SIG-M5 treated with dmso at 0.1 percent for 504 hours (cell line): ENCODE data around the gene ZNF775.

ENCODE experiments used
- DNase-seq: peaks from one replicate; lab custom pipeline; 2025; ENCODE audit not compliant: unreplicated experiment; lab: John Stamatoyannopoulos, UW

Gene ZNF775

GRCh38 chr7:150435390-150436073 is 56.4 kb downstream of the ZNF775 start:
- DNase-seq, result peak; percentile 73

DNA sequence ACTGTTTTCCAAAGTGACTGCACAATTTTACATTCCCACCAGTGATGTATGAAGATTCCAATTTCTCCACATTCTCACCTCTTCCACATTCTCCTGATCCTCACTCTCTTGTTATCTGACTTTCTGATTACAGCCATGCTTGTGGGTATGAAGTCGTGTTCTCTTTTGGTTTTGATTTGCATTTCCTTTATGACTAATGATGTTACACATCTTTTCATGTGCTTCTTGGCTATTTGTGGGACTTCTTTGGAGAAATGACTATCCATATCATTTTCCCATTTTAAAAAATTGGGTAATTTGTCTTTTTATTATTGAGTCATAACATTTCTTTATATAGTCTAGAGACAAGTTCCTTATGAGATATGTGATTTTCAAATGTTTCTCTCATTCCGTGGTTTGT is 60.8 kb downstream of the ZNF775 start:
- no peak for DNase-seq

DNA sequence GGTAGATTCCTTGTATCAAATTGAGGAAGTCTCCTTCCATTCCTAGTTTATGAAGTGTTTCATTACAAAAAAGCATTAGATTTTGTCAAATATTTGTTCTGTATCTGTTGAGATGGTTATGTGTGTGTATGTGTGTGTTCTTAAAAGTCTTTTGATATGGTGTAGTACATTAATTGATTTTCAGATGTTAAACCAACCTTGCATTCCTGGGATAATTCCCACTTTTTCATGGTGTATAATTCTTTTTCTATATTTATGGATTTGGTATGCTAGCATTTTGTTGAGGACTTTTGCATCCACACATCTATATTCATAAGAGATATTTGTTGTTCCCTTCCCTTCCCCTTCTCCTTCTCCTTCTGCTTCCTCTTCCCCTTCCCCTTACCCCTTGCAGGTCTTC is 62.4 kb downstream of the ZNF775 start:
- no peak for DNase-seq

DNA sequence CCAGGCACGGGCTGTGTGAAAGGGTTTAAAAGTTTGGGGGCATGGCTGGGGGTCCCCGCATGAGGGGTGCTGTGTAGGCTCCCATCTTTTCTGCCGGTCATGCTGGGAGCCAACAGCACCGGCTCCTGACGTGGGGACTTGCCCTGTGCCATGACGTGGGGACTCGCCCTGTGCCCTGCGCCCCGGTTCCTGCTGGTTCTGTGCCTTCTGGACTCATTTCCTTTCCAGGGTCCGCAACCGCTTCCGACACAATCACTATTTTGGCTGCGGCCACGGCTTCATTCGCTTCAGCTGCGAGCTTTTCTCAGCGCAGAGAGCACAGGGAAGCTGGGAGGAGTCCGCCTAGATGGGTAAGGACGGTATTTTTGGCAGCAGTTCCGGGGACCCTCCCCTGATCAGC is 63.7 kb downstream of the ZNF775 start:
- DNase-seq, result no peak

GRCh38 chr7:150443793-150444540 is 64.8 kb downstream of the ZNF775 start:
- DNase-seq, result no peak

- DNase-seq, result no peak
Measured at GRCh38 chr7:150444674-150445365, 65.7 kb downstream of the ZNF775 start.

DNA sequence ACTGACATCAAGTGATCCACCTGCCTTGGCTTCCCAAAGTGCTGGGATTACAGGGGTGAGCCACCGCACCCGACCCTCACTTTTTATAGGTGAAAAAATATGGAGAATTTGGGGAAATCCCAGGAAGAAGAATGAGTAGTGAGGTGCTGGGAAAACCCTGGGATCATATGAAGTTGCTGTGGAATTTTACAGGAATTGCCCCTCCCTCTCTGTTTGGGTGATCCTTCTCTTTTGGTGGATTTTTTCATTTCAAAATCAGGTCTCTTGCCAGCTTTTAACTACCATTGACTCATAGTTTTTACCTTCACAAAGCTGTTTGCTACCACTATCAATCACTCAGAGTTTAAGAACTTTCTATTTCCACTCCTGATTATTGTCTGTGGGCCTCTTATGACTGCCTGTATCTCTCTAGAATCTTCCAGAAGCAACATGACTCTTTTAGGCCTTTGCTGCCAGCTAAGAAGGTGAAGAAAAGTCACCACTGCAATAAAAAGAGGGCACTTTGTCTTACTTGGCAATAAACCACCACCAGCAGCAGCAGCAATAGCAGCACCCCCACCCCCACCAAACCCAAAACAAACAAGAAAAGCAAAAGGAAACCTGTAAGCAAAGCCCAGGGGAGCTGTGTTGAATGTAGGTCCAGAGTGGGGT is 67.3 kb downstream of the ZNF775 start:
- DNase-seq, result no peak
